GM23248 (cell line): ENCODE results near the gene CCDC34. TPM values are rescaled to one million over a fixed set of nuclear protein-coding genes. Genes with fewer than 3 reads are reported as not detected.

Experiments used
- DNase-seq: peaks from one replicate; pipeline ENCODE4 v3.0.0-alpha.2; 2015
- H2AFZ ChIP-seq: fragments of 200-600 bp; sonication (generic); 2 replicates; pipeline ENCODE4 v1.6.1; 2016; ENCODE audit warnings: antibody characterized with exemption
- H3F3A ChIP-seq: fragments of 200-600 bp; sonication (generic); 2 replicates; pipeline ENCODE4 v1.6.1; 2016; ENCODE audit warnings: mild to moderate bottlenecking, antibody characterized with exemption, mixed run types; ENCODE audit not compliant: insufficient read depth
- H3K27ac ChIP-seq: fragments of 200-600 bp; sonication (generic); 2 replicates; pipeline ENCODE4 v1.5.1; 2016; ENCODE audit warnings: mild to moderate bottlenecking
- H3K27me3 ChIP-seq: fragments of 200-600 bp; sonication (generic); replicated peaks from 2 replicates; pipeline ENCODE4 v1.6.1; 2016; ENCODE audit warnings: mild to moderate bottlenecking; ENCODE audit not compliant: insufficient read depth
- H3K36me3 ChIP-seq: fragments of 200-600 bp; sonication (generic); 2 replicates; pipeline ENCODE4 v1.6.1; 2016; ENCODE audit warnings: low read depth, mild to moderate bottlenecking
- H3K4me1 ChIP-seq: fragments of 200-600 bp; sonication (generic); 2 replicates; pipeline ENCODE4 v1.6.1; 2016; ENCODE audit warnings: mild to moderate bottlenecking; ENCODE audit not compliant: insufficient read depth
- H3K4me2 ChIP-seq: fragments of 200-600 bp; sonication (generic); one replicate; pipeline ENCODE4 v1.6.1; 2016; ENCODE audit warnings: mild to moderate bottlenecking; ENCODE audit not compliant: unreplicated experiment
- H3K4me3 ChIP-seq: fragments of 200-600 bp; sonication (generic); 2 replicates; pipeline ENCODE4 v1.5.1; 2016; ENCODE audit warnings: mild to moderate bottlenecking
- H3K79me2 ChIP-seq: fragments of 200-600 bp; sonication (generic); 2 replicates; pipeline ENCODE4 v1.6.1; 2016; ENCODE audit warnings: mild to moderate bottlenecking; ENCODE audit not compliant: insufficient read depth
- H3K9ac ChIP-seq: fragments of 200-600 bp; sonication (generic); 2 replicates; pipeline ENCODE4 v1.6.1; 2016; ENCODE audit warnings: mild to moderate bottlenecking
- H3K9me2 ChIP-seq: fragments of 200-600 bp; sonication (generic); 2 replicates; pipeline ENCODE4 v1.6.1; 2016; ENCODE audit warnings: mixed run types, mild to moderate bottlenecking, moderate library complexity; ENCODE audit not compliant: insufficient read depth
- H3K9me3 ChIP-seq: fragments of 200-600 bp; sonication (generic); one replicate; pipeline ENCODE4 v1.6.1; 2017; ENCODE audit warnings: low read depth
- H4K20me1 ChIP-seq: fragments of 200-600 bp; sonication (generic); 2 replicates; pipeline ENCODE4 v1.6.0; 2016; ENCODE audit not compliant: insufficient read depth
- EZH2 ChIP-seq: fragments of 200-600 bp; sonication (generic); IDR thresholded peaks from 2 replicates; pipeline ENCODE4 v1.6.1; 2018; ENCODE audit warnings: antibody characterized with exemption, mild to moderate bottlenecking; ENCODE audit not compliant: insufficient read depth, poor library complexity, severe bottlenecking
- EZH2phosphoT487 ChIP-seq: fragments of 200-600 bp; sonication (generic); IDR thresholded peaks from 2 replicates; pipeline ENCODE4 v1.6.1; 2018; ENCODE audit warnings: antibody characterized with exemption, moderate library complexity, mild to moderate bottlenecking, low read depth; ENCODE audit not compliant: insufficient read depth
- WGBS, 2 experiments: methylation state at CpG; one replicate each; pipeline ENCODE4 v1.1.6; 2015 to 2017; ENCODE audit warnings: low lambda C conversion rate in 2 of 2, low coverage in 1 of 2; ENCODE audit errors: missing lambda C conversion rate in 2 of 2; 5-methylcytosine and 5-hydroxymethylcytosine counted together
- in situ Hi-C: fragments of 300-500 bp; cut with MboI; formaldehyde crosslinking; loops from 2 replicates; pipeline ENCODE4 v1.15.0; 2020
- polyA plus RNA-seq: library from polyadenylated mRNA; unstranded; fragments of >200 nt; fragmentation: Nextera tagmentation; extraction: Ambion mirVana; gene quantifications from 2 replicates; pipeline ENCODE4 v1.2.1, GENCODE V29; 2016
- total RNA-seq: library from RNA; depleted of rRNA; stranded (reverse); fragments of >200 nt; shearing (Covaris generic); gene quantifications from 2 replicates; pipeline ENCODE4 v1.2.3, GENCODE V29; 2014

The CCDC34 gene
- total and polyA plus RNA-seq, 2 experiments from 2014 or later: 5.7 to 7.8 TPM

DNA sequence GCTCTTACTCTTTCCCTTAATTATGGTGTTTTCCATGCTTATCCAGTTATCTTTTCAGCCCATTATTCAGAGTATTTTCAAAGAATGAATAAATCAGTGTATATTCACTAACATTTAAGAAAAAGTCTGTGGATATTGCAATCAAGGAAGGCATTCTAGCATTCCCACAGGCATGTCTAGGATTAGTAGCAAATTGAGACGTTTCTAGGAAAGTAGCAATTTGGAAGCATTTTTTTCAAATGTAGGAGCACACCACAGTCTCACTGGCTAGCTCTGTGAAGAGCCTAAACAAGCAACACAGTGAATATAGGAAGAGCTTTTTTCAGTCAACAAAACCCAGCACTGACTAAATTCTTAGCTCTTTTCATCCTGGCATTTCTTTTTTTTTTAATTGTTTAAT, 65.4 kb downstream of the CCDC34 start:
- Histone ChIP-seq H3K27me3 (no peaks in the 10 kb centered on the region), H3K9me2 (no peaks in the 10 kb centered on the region), H3K79me2 (no peaks in the 10 kb centered on the region), H2AFZ (no peak overlapping the region), H3K4me1 (peaks cover 38% of the 10 kb centered on the region), H3K9ac (no peak overlapping the region), H3K36me3 (no peaks in the 10 kb centered on the region), H3K4me3 (no peak overlapping the region), H3K27ac (no peak overlapping the region), H3K9me3 (no peaks in the 10 kb centered on the region), H4K20me1 (no peaks in the 10 kb centered on the region), H3K4me2 (no peak overlapping the region), H3F3A (peaks cover 32% of the 10 kb centered on the region)
- in situ Hi-C loops: loop anchor here (10.0 kb wide), 1 partner anchor 113 kb away; no protein-coding TSS in a partner anchor
- no peak for DNase-seq
- 12 to 15% methylated on average over 1 of the region's 1 CpG for WGBS, 2 experiments
- no peak for TF ChIP-seq EZH2phosphoT487
- TF ChIP-seq EZH2: no peak

DNA sequence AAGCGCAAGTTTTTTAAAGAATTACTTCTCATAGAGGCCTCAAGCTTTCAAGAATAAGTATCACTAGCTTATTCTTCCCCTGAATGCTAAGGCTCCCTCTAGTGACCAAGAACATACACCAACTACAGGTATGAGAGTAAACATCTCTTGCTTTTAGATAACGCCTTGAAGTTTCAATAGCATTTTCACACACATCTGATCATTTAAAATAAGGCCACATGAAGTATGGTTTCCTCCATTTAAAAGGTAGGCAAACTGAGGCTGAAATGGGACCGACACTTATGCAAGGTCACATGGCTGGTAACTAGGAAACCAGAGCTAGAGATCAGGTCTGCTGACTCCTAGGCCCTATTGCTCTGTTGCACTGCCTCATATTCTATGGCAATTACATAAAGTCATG, 66.5 kb downstream of the CCDC34 start:
- H3K4me2 ChIP-seq: no peak overlapping the region
- no peaks in the 10 kb centered on the region for H3K9me3 ChIP-seq
- peak; percentile 77 for DNase-seq
- peaks cover 34% of the 10 kb centered on the region for H3F3A ChIP-seq
- H3K36me3 ChIP-seq: no peaks in the 10 kb centered on the region
- H4K20me1 ChIP-seq: no peaks in the 10 kb centered on the region
- H3K4me1 ChIP-seq: peaks cover 48% of the 10 kb centered on the region
- WGBS, 2 experiments: 90 to 98% methylated on average over 3 of the region's 3 CpGs
- in situ Hi-C loops: loop anchor here (10.0 kb wide), 1 partner anchor 112 kb away; no protein-coding TSS in a partner anchor
- TF ChIP-seq EZH2phosphoT487 (no peak), EZH2 (no peak)
- no peak overlapping the region for H3K4me3 ChIP-seq
- no peak overlapping the region for H3K27ac ChIP-seq
- no peaks in the 10 kb centered on the region for H3K79me2 ChIP-seq
- no peaks in the 10 kb centered on the region for H3K9me2 ChIP-seq
- no peaks in the 10 kb centered on the region for H3K27me3 ChIP-seq
- H2AFZ ChIP-seq: no peak overlapping the region
- H3K9ac ChIP-seq: 0 out of 2 replicates have a peak overlapping the region, but pooled peaks have one; percentile 24

DNA sequence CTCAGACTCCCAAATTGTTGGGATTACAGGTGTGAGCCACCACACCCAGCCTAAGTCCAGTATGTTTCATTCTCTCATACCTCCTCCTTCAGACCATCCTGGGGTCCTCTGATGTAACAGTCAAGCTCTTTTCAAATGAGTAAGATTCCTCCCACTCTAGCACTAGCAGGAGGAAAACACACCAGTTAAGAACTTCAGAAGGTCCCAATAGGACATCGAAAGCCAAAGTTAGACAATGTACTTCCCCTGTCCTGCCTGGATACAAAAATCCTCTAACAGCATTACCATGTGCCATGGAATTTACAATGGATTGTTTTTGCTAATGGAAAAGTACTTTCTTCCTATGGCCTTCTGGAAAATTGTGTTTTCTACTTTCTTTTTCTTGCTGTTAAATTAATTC, 67.1 kb downstream of the CCDC34 start:
- H4K20me1 ChIP-seq: no peaks in the 10 kb centered on the region
- H3F3A ChIP-seq: peaks cover 34% of the 10 kb centered on the region
- H3K27ac ChIP-seq: 0 out of 2 replicates have a peak overlapping the region, but pooled peaks have one; percentile 1
- in situ Hi-C loops: loop anchor here (10.0 kb wide), 1 partner anchor 111 kb away; no protein-coding TSS in a partner anchor
- no peak for TF ChIP-seq EZH2phosphoT487
- no peak for TF ChIP-seq EZH2
- DNase-seq: no peak
- H3K9ac ChIP-seq: 0 out of 2 replicates have a peak overlapping the region, but pooled peaks have one; percentile 24
- no peaks in the 10 kb centered on the region for H3K36me3 ChIP-seq
- H3K9me3 ChIP-seq: no peaks in the 10 kb centered on the region
- H3K27me3 ChIP-seq: no peaks in the 10 kb centered on the region
- peak overlapping the region; percentile 9; the same call in 1 of the 2 replicates for H2AFZ ChIP-seq
- no peak overlapping the region for H3K4me2 ChIP-seq
- H3K79me2 ChIP-seq: no peaks in the 10 kb centered on the region
- no peak overlapping the region for H3K4me3 ChIP-seq
- WGBS, 2 experiments: 96 to 100% methylated on average over 1 of the region's 1 CpG
- H3K4me1 ChIP-seq: peaks cover 49% of the 10 kb centered on the region
- H3K9me2 ChIP-seq: no peaks in the 10 kb centered on the region

DNA sequence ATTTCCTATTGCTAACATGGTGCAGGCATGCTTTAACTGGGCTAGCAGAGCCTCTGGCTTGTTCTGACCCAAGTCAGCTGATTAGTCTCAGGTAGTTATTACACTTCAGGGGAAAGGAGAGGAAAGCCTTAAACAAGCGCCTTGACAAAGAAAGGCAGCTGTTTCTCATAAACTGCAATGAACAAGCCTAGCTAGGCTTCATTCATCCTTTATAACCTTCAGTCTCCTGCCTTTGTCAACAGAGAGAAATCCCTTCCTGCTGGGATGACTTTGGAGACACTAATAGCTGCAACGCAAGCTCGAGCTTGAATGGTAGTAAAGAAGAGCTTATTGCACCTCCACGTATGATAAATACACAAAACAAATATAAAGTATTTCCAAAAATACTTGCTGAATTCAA, 68.4 kb downstream of the CCDC34 start:
- in situ Hi-C loops: loop anchor here (10.0 kb wide), 1 partner anchor 110 kb away; no protein-coding TSS in a partner anchor
- peak overlapping the region; percentile 30; the same call in 1 of the 2 replicates for H2AFZ ChIP-seq

More for the DNA sequence above, 68.4 kb downstream of the CCDC34 start:
- DNase-seq: no peak
- H3K4me1 ChIP-seq: peaks cover 61% of the 10 kb centered on the region
- no peaks in the 10 kb centered on the region for H3K79me2 ChIP-seq
- H3F3A ChIP-seq: peaks cover 44% of the 10 kb centered on the region
- no peaks in the 10 kb centered on the region for H4K20me1 ChIP-seq
- H3K27me3 ChIP-seq: no peaks in the 10 kb centered on the region
- 93% methylated on average over 4 of the region's 4 CpGs for WGBS, 2 experiments
- no peaks in the 10 kb centered on the region for H3K9me3 ChIP-seq
- peak overlapping the region; percentile 46 for H3K9ac ChIP-seq
- TF ChIP-seq EZH2phosphoT487: no peak
- peak overlapping the region; percentile 19 for H3K4me2 ChIP-seq
- H3K9me2 ChIP-seq: no peaks in the 10 kb centered on the region
- peak overlapping the region; percentile 87 for H3K27ac ChIP-seq
- H3K36me3 ChIP-seq: no peaks in the 10 kb centered on the region
- H3K4me3 ChIP-seq: no peak overlapping the region
